ENCODE data around the gene C10orf105.

- TF ChIP-seq, protein P1, sequence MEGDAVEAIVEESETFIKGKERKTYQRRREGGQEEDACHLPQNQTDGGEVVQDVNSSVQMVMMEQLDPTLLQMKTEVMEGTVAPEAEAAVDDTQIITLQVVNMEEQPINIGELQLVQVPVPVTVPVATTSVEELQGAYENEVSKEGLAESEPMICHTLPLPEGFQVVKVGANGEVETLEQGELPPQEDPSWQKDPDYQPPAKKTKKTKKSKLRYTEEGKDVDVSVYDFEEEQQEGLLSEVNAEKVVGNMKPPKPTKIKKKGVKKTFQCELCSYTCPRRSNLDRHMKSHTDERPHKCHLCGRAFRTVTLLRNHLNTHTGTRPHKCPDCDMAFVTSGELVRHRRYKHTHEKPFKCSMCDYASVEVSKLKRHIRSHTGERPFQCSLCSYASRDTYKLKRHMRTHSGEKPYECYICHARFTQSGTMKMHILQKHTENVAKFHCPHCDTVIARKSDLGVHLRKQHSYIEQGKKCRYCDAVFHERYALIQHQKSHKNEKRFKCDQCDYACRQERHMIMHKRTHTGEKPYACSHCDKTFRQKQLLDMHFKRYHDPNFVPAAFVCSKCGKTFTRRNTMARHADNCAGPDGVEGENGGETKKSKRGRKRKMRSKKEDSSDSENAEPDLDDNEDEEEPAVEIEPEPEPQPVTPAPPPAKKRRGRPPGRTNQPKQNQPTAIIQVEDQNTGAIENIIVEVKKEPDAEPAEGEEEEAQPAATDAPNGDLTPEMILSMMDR (conservative IDR thresholded peaks at IDR 0.05; ENCODE audit: low read depth, low read length), result no peak
- no peak for TF ChIP-seq EZH2phosphoT487 (IDR thresholded peaks at IDR 0.05; ENCODE audit: borderline replicate concordance, low read length)
Observed at GRCh38 chr10:71763352-71764127, 44.0 kb upstream of the C10orf105 start.

All from PC-3 (cell line).